GM19240 (cell line): Measurements from ENCODE around the gene PDK2.

Experiments used
- DNase-seq: peaks from one replicate; pipeline ENCODE4 v3.0.0; 2011; ENCODE audit warnings: low spot score; ENCODE audit not compliant: insufficient read length

The PDK2 gene

DNA sequence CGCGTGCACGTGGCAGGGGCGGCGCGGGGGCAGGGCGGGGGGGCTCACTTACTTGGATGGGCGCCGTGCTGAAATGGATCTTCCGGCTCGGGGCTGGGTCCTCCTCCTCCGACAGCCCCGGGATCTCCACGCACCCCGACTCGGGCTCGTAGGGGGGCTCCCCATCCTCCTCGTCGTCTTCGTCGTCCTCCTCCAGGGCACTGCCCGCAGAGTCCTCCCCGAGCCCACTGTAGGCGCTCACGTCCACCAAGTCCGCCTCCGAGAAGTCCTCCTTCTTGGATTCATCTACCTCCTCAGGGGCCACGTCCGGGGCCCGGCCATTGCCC lies 53.9 kb downstream of the PDK2 start:
- DNase-seq: no peak

GRCh38 chr17:50149417-50150353 lies 54.5 kb downstream of the PDK2 start:
- DNase-seq: no peak

- no peak for DNase-seq
Measured at GRCh38 chr17:50150354-50151040, 55.3 kb downstream of the PDK2 start, which contains the start of gene PPP1R9B. PPP1R9B (minus strand) TSS chr17:50150677; CDS start chr17:50150513, 164 bp downstream.

- peak; percentile 87 for DNase-seq
Measured at GRCh38 chr17:50151041-50151936, 56.1 kb downstream of the PDK2 start.

GRCh38 chr17:50151937-50152547 lies 56.9 kb downstream of the PDK2 start:
- DNase-seq: no peak

DNA sequence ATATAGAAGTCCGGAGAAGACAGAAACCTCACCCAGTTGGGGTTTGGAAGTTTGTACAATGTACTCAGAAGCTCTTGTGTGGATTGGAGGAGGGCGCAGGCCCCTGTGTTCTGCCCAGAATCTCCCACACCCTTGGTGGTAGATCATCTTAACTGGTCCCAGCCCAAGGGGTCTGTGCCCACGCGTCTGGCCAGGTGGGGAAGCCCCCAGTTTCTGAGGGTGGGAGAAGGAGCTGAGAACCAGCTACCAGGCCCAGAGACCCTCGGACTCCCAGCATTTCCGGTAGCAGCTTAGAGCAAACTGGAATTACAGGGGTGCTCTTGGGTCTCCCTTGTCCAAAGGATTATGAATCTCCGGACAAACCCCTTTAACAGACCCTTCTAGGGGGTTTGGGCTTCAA lies 57.6 kb downstream of the PDK2 start:
- DNase-seq: no peak

DNA sequence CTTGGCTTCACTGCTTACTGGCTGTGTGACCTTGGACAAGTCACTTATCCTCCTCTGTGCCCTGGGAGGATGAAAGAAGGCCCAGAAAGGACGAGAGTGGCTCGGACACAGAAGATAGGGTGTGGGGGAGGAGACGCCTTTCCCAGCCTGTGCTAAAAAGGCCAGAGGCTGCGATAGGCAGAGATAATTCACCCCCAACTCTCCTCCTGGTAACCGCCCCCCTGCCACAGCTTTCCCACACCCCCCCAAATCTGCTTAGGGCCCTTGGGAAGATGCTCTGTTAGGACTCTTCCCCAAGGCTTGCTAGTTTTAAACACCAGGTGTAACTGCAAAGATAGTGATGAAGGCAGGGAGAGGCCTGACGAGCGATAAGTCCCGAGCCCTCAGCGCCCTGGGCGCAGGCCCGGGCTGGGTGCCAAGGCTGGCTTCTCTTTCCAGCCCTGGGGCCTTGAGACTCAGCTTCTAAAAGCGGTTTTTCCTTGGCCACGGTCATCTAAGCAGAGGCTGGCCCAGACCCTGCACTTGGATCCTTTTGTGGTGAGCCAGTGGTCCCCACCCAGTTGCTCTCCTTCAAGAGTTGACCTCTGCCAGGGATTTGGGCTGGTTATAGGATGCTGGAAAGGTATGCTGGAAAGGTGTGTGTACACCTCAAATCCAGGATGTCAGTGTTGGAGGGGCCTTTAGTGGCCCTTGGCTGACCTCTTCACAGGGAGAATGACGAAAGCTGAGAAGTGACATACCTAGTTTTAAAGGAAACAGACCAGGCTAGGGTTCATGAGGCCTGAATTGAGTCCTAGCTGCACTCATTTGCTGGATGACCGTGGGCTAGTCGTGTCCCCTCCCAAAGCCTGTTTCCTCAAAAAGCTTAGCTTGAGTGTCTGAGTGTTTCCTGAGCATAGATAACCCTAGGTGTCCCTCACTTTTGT lies 58.8 kb downstream of the PDK2 start:
- DNase-seq: no peak

- DNase-seq: no peak
Measured at GRCh38 chr17:50154604-50155003, 59.5 kb downstream of the PDK2 start.

DNA sequence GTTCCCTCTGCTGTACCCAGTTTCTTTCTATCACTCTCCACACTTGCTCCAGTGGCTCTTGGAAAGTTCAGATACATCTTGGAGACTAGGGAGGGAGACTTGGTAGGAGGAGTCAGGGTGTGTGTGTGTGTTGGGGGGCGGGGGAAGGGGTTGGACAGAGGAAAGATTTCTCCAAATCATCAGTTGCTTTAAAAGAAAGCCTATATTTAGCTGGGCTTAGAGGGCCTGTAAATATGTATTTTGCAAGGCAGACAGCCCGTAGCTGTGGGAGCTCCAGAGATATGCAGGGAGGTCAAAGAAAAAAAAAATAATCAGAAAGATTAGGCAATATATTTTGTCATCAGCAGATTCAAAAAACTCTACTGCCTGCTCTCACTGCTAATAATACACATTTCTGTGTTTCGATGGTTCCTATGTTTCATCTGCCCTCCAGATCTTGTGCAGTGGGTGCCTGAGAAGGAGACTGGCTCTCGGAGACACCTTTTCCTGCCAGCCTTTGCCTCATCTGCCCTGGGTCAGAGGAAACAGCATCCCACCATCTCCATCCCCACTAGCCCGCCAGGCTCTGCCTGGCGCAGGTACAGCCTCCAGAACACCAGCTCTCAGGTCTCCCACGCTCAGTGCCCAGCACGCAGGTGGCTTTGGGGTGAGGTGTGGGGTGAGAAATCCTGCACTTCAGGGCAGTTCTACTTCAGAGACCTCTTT lies 60.1 kb downstream of the PDK2 start:
- no peak for DNase-seq

GRCh38 chr17:50157891-50158290 lies 62.7 kb downstream of the PDK2 start:
- no peak for DNase-seq

- DNase-seq: peak; percentile 98
Measured at GRCh38 chr17:50161023-50161910, 66.1 kb downstream of the PDK2 start.
